Ishikawa (cell line): ENCODE measurements around the gene PRDM16.

Experiments
- CEBPB ChIP-seq: IDR thresholded peaks from 2 replicates; pipeline ENCODE4 v1.6.1; 2012
- EGR1 ChIP-seq: IDR thresholded peaks from 2 replicates; pipeline ENCODE4 v1.6.1; 2012
- EP300 ChIP-seq: IDR thresholded peaks from 2 replicates; pipeline ENCODE4 v1.6.1; 2012; ENCODE audit warnings: borderline replicate concordance
- TAF1 ChIP-seq: IDR thresholded peaks from 2 replicates; pipeline ENCODE4 v1.6.1; 2012; ENCODE audit warnings: low read depth, mild to moderate bottlenecking
- TF ChIP-seq, protein P1 (sequence below): IDR thresholded peaks from 2 replicates; pipeline ENCODE4 v1.6.1; 2012

DNA sequence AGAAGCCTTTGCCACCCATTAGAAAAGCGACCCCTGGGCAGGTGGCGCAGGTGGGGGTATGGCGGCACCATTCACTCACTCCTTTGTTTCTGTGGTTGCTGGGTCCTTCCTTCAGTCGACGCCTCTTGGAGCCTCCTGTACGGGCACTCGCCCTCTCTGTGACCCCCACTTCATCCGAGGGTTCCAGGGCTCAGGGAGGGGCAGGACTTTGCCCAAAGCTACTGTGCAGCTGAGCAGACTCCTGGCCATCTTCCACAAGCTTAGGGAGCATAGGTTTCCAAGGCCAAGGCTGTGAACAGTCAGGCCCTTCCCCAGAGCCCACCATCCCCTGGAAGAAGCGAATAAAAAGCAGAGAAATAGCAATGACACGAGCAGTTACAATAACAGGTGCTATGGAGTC, 194.8 kb downstream of the PRDM16 start:
- no peak for TF ChIP-seq EP300
- TF ChIP-seq, protein P1, sequence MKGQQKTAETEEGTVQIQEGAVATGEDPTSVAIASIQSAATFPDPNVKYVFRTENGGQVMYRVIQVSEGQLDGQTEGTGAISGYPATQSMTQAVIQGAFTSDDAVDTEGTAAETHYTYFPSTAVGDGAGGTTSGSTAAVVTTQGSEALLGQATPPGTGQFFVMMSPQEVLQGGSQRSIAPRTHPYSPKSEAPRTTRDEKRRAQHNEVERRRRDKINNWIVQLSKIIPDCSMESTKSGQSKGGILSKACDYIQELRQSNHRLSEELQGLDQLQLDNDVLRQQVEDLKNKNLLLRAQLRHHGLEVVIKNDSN: no peak
- TF ChIP-seq TAF1: no peak
- no peak for TF ChIP-seq EGR1
- TF ChIP-seq CEBPB: no peak
